H9 (cell line): ENCODE data around the gene HDGFL3. TPM values are rescaled to one million over a fixed set of nuclear protein-coding genes. Genes with fewer than 3 reads are reported as not detected.

Experiments used
- DNase-seq: peaks from one replicate; pipeline ENCODE4 v3.0.0-alpha.2; 2017
- H2AFZ ChIP-seq: one replicate; pipeline ENCODE4 v1.6.1; 2013; ENCODE audit warnings: mild to moderate bottlenecking, low read length, control low read depth, moderate library complexity
- H2AK5ac ChIP-seq: 2 replicates; pipeline ENCODE4 v1.6.1; 2013; ENCODE audit warnings: low read length, control low read depth, mixed read lengths; ENCODE audit not compliant: insufficient read length
- H2BK120ac ChIP-seq: one replicate; pipeline ENCODE4 v1.6.1; 2013; ENCODE audit warnings: low read depth, mild to moderate bottlenecking, low read length, control low read depth, inconsistent platforms; ENCODE audit not compliant: poor library complexity, severe bottlenecking
- H2BK12ac ChIP-seq: 2 replicates; pipeline ENCODE4 v1.6.1; 2013; ENCODE audit warnings: low read length, control low read depth, mixed read lengths, low read depth; ENCODE audit not compliant: insufficient read length
- H2BK15ac ChIP-seq: 2 replicates; pipeline ENCODE4 v1.6.1; 2013; ENCODE audit warnings: low read depth, low read length, control low read depth
- H2BK20ac ChIP-seq: one replicate; pipeline ENCODE4 v1.6.1; 2013; ENCODE audit warnings: low read depth, mild to moderate bottlenecking, low read length, control low read depth, inconsistent platforms; ENCODE audit not compliant: poor library complexity, severe bottlenecking
- H2BK5ac ChIP-seq: 2 replicates; pipeline ENCODE4 v1.6.1; 2013; ENCODE audit warnings: low read length, control low read depth, mixed read lengths; ENCODE audit not compliant: insufficient read length
- H3K14ac ChIP-seq: 2 replicates; pipeline ENCODE4 v1.6.1; 2013; ENCODE audit warnings: low read length, control low read depth; ENCODE audit not compliant: insufficient read depth
- H3K18ac ChIP-seq: 2 replicates; pipeline ENCODE4 v1.6.1; 2013; ENCODE audit warnings: low read depth, mild to moderate bottlenecking, mixed read lengths, low read length, control low read depth; ENCODE audit not compliant: insufficient read length
- H3K23ac ChIP-seq: 2 replicates; pipeline ENCODE4 v1.6.1; 2013; ENCODE audit warnings: low read length, control low read depth, mixed read lengths, low read depth; ENCODE audit not compliant: insufficient read length
- H3K23me2 ChIP-seq: 2 replicates; pipeline ENCODE4 v1.6.1; 2013; ENCODE audit warnings: low read depth, mild to moderate bottlenecking, mixed read lengths, low read length, control low read depth; ENCODE audit not compliant: insufficient read length, poor library complexity, severe bottlenecking
- H3K27ac ChIP-seq: 2 replicates; pipeline ENCODE4 v1.5.1; 2013; ENCODE audit warnings: low read length, control low read depth, mixed read lengths, low read depth; ENCODE audit not compliant: insufficient read length
- H3K27me3 ChIP-seq: 2 replicates; pipeline ENCODE4 v1.6.1; 2013; ENCODE audit warnings: low read length, control low read depth, inconsistent platforms; ENCODE audit not compliant: insufficient read depth
- H3K4ac ChIP-seq: 2 replicates; pipeline ENCODE4 v1.6.1; 2013; ENCODE audit warnings: low read depth, mild to moderate bottlenecking, control low read depth, inconsistent platforms, low read length, moderate library complexity
- H3K4me1 ChIP-seq: 2 replicates; pipeline ENCODE4 v1.6.1; 2013; ENCODE audit warnings: low read length, control low read depth, inconsistent platforms; ENCODE audit not compliant: insufficient read depth
- H3K4me2 ChIP-seq: 2 replicates; pipeline ENCODE4 v1.6.1; 2013; ENCODE audit warnings: low read length, control low read depth, mixed read lengths; ENCODE audit not compliant: insufficient read length, insufficient read depth
- H3K56ac ChIP-seq: 2 replicates; pipeline ENCODE4 v1.6.1; 2013; ENCODE audit warnings: low read depth, mild to moderate bottlenecking, mixed read lengths, low read length, control low read depth; ENCODE audit not compliant: insufficient read length
- H3K79me1 ChIP-seq: 2 replicates; pipeline ENCODE4 v1.6.1; 2013; ENCODE audit warnings: low read depth, mild to moderate bottlenecking, moderate library complexity, low read length, control low read depth, inconsistent platforms; ENCODE audit not compliant: insufficient read depth, poor library complexity, severe bottlenecking
- H3K79me2 ChIP-seq: 2 replicates; pipeline ENCODE4 v1.6.1; 2013; ENCODE audit warnings: low read length, control low read depth, inconsistent platforms; ENCODE audit not compliant: insufficient read depth
- H3K9ac ChIP-seq: 2 replicates; pipeline ENCODE4 v1.6.1; 2013; ENCODE audit warnings: low read length, control low read depth, mixed read lengths; ENCODE audit not compliant: insufficient read length; ENCODE audit errors: extremely low read depth
- H3K9me3 ChIP-seq: one replicate; pipeline ENCODE4 v1.6.1; 2013; ENCODE audit warnings: low read depth, low read length, inconsistent platforms; ENCODE audit not compliant: control insufficient read depth
- H3T11ph ChIP-seq: one replicate; pipeline ENCODE4 v1.6.1; 2013; ENCODE audit warnings: mild to moderate bottlenecking, low read length, control low read depth, inconsistent platforms
- H4K20me1 ChIP-seq: one replicate; pipeline ENCODE4 v1.6.1; 2013; ENCODE audit not compliant: control insufficient read depth, insufficient read length, insufficient read depth
- H4K5ac ChIP-seq: 2 replicates; pipeline ENCODE4 v1.6.1; 2013; ENCODE audit warnings: low read depth, mild to moderate bottlenecking, mixed read lengths, low read length, control low read depth; ENCODE audit not compliant: insufficient read length
- H4K8ac ChIP-seq: replicated peaks from 2 replicates; pipeline ENCODE4 v1.6.1; 2013; ENCODE audit warnings: low read length, control low read depth, mixed read lengths, low read depth; ENCODE audit not compliant: insufficient read length
- H4K91ac ChIP-seq: 2 replicates; pipeline ENCODE4 v1.6.1; 2013; ENCODE audit warnings: low read depth, mild to moderate bottlenecking, moderate library complexity, mixed read lengths, low read length, control low read depth; ENCODE audit not compliant: insufficient read length
- H3K27ac Mint-ChIP-seq, 3 experiments: 2 replicates in 2 of 3; 3 replicates in 1 of 3; pipeline ENCODE4 v1.8.0; 2020 to 2021; ENCODE audit warnings: mixed read lengths in 3 of 3, mild to moderate bottlenecking in 1 of 3, moderate library complexity in 1 of 3
- H3K27me3 Mint-ChIP-seq: 2 replicates; pipeline ENCODE4 v1.8.0; 2021; ENCODE audit warnings: low read depth, mild to moderate bottlenecking, moderate library complexity, mixed read lengths
- H3K36me3 Mint-ChIP-seq, 3 experiments: 2 replicates in 2 of 3; 3 replicates in 1 of 3; pipeline ENCODE4 v1.8.0; 2020 to 2021; ENCODE audit warnings: low read depth in 3 of 3, mixed read lengths in 3 of 3; ENCODE audit not compliant: insufficient read depth in 1 of 3
- H3K4me1 Mint-ChIP-seq, 2 experiments: 2 replicates each; pipeline ENCODE4 v1.8.0; 2020; ENCODE audit warnings: mixed read lengths in 2 of 2
- H3K4me3 Mint-ChIP-seq, 2 experiments: 2 replicates in 1 of 2; 3 replicates in 1 of 2; pipeline ENCODE4 v1.8.0; 2020 to 2021; ENCODE audit warnings: mild to moderate bottlenecking in 2 of 2, mixed read lengths in 2 of 2, moderate library complexity in 1 of 2
- H3K9me3 Mint-ChIP-seq, 2 experiments: 2 replicates in 1 of 2; 3 replicates in 1 of 2; pipeline ENCODE4 v1.8.0; 2020; ENCODE audit warnings: mild to moderate bottlenecking in 2 of 2, mixed read lengths in 2 of 2, moderate library complexity in 1 of 2
- CTCF ChIP-seq: fragments of 200-600 bp; sonication (generic); conservative IDR thresholded peaks from 3 replicates; pipeline ENCODE4 v1.8.0; 2021; ENCODE audit warnings: antibody characterized with exemption, mild to moderate bottlenecking
- WGBS: extraction: QIAGEN DNeasy Blood & Tissue Kit; methylation state at CpG from one replicate; pipeline ENCODE4 v1.1.7; 2013; ENCODE audit warnings: missing lambda C conversion rate, low lambda C conversion rate, mixed read lengths; ENCODE audit not compliant: insufficient read length; ENCODE audit errors: extremely low coverage; 5-methylcytosine and 5-hydroxymethylcytosine counted together
- total RNA-seq: library from RNA; stranded (reverse); gene quantifications from 2 replicates; pipeline ENCODE4 v1.2.1, GENCODE V29; 2021

HDGFL3 gene
- total RNA-seq, 1 experiment from 2014 or later, result 120 TPM

- Histone ChIP-seq H3K9me3 (no peaks in the 10 kb centered on the region), H3K4me1 (no peaks in the 10 kb centered on the region), H4K5ac (no peak overlapping the region), H2AFZ (no peak overlapping the region), H3K23me2 (no peaks in the 10 kb centered on the region), H3K27ac (no peak overlapping the region), H4K20me1 (no peaks in the 10 kb centered on the region), H4K91ac (no peak overlapping the region), H2BK20ac (no peak overlapping the region), H3K4me2 (no peak overlapping the region), H3K27me3 (no peaks in the 10 kb centered on the region; the same call in 1 of the 2 replicates), H2AK5ac (no peak overlapping the region), H3K79me1 (no peaks in the 10 kb centered on the region), H3K9ac (no peak overlapping the region), H3T11ph (no peak overlapping the region), H2BK12ac (no peak overlapping the region), H2BK5ac (no peak overlapping the region), H4K8ac (no peak overlapping the region), H3K14ac (no peak overlapping the region), H3K23ac (no peak overlapping the region), H3K56ac (no peak overlapping the region), H3K4ac (no peak overlapping the region), H3K79me2 (no peaks in the 10 kb centered on the region), H2BK15ac (no peak overlapping the region), H2BK120ac (no peak overlapping the region), H3K18ac (no peak overlapping the region)
- WGBS, result no CpG with 5 or more reads among the region's 8 CpGs
- no peak for TF ChIP-seq CTCF
- Mint-ChIP-seq H3K9me3 (peaks cover 0 to 6% of the 10 kb centered on the region in 2 experiments; a peak in 2 of 5 replicates), H3K36me3 (peaks cover 0 to 4% (median 0%) of the 10 kb centered on the region in 3 experiments; a peak in 3 of 7 replicates), H3K27me3 (peaks cover 28% of the 10 kb centered on the region), H3K4me3 (no peak overlapping the region), H3K4me1 (peaks cover 0 to 14% of the 10 kb centered on the region in 2 experiments; a peak in 2 of 4 replicates), H3K27ac (peak overlapping the region in 1 of 3 experiments; percentile 25; a peak in 2 of 7 replicates)
- no peak for DNase-seq
Observed at GRCh38 chr15:83112233-83112955, 95.2 kb downstream of the HDGFL3 start.
